ENCODE results near the gene TBX3.

Gene TBX3

GRCh38 chr12:114703060-114703493, 19.1 kb upstream of the TBX3 start:
- Histone ChIP-seq H3K9me3 (no peaks in the 10 kb centered on the region), H3K27ac (no peak overlapping the region), H3K27me3 (peaks cover 83% of the 10 kb centered on the region), H3K4me1 (ENCODE audit: control insufficient read depth in 1 of 2, insufficient read depth in 1 of 2, low read depth in 1 of 2, low read length in 1 of 2) (no peaks in the 10 kb centered on the region), H3K36me3 (no peaks in the 10 kb centered on the region), H3K4me3 (ENCODE audit: low read depth in 1 of 2, low read length in 1 of 2) (no peak overlapping the region)
- TF ChIP-seq CTCF (IDR thresholded peaks at IDR 0.05) = no peak

- TF ChIP-seq CTCF (IDR thresholded peaks at IDR 0.05) = no peak
- Histone ChIP-seq H3K4me1 (ENCODE audit: control insufficient read depth in 1 of 2, insufficient read depth in 1 of 2, low read depth in 1 of 2, low read length in 1 of 2) (no peaks in the 10 kb centered on the region), H3K27me3 (peaks cover 89% of the 10 kb centered on the region), H3K27ac (no peak overlapping the region), H3K36me3 (no peaks in the 10 kb centered on the region), H3K4me3 (ENCODE audit: low read depth in 1 of 2, low read length in 1 of 2) (no peak overlapping the region), H3K9me3 (no peaks in the 10 kb centered on the region)
These were observed 18.5 kb upstream of the TBX3 start for GRCh38 chr12:114702462-114702861.

GRCh38 chr12:114701553-114701952, 17.6 kb upstream of the TBX3 start:
- Histone ChIP-seq H3K4me3 (ENCODE audit: low read depth in 1 of 2, low read length in 1 of 2) (no peak overlapping the region), H3K9me3 (no peaks in the 10 kb centered on the region), H3K27me3 (peaks cover 95% of the 10 kb centered on the region), H3K4me1 (ENCODE audit: control insufficient read depth in 1 of 2, insufficient read depth in 1 of 2, low read depth in 1 of 2, low read length in 1 of 2) (no peaks in the 10 kb centered on the region), H3K36me3 (no peaks in the 10 kb centered on the region), H3K27ac (no peak overlapping the region)
- no peak for TF ChIP-seq CTCF (IDR thresholded peaks at IDR 0.05)

GRCh38 chr12:114701104-114701414, 17.1 kb upstream of the TBX3 start:
- Histone ChIP-seq H3K27ac (no peak overlapping the region), H3K36me3 (no peaks in the 10 kb centered on the region), H3K9me3 (no peaks in the 10 kb centered on the region), H3K27me3 (peaks cover 95% of the 10 kb centered on the region), H3K4me3 (ENCODE audit: low read depth in 1 of 2, low read length in 1 of 2) (no peak overlapping the region), H3K4me1 (ENCODE audit: control insufficient read depth in 1 of 2, insufficient read depth in 1 of 2, low read depth in 1 of 2, low read length in 1 of 2) (no peaks in the 10 kb centered on the region)
- TF ChIP-seq CTCF (IDR thresholded peaks at IDR 0.05) = no peak

- no peak for TF ChIP-seq CTCF (IDR thresholded peaks at IDR 0.05)
- Histone ChIP-seq H3K9me3 (no peaks in the 10 kb centered on the region), H3K27ac (no peak overlapping the region), H3K36me3 (no peaks in the 10 kb centered on the region), H3K27me3 (peaks cover 95% of the 10 kb centered on the region), H3K4me3 (ENCODE audit: low read depth in 1 of 2, low read length in 1 of 2) (no peak overlapping the region), H3K4me1 (ENCODE audit: control insufficient read depth in 1 of 2, insufficient read depth in 1 of 2, low read depth in 1 of 2, low read length in 1 of 2) (no peaks in the 10 kb centered on the region)
These were observed 16.6 kb upstream of the TBX3 start for GRCh38 chr12:114700392-114701103.
